HG02798 (cell line): ENCODE data around the gene MARK1.
A peak's percentile ranks its signal among the peaks of the same experiment; 100 is the strongest.

Experiments
- ATAC-seq: cut with Tn5 transposase; IDR thresholded peaks from one replicate; pipeline ENCODE4 v1.9.1; 2021; ENCODE audit warnings: mild to moderate bottlenecking; ENCODE audit not compliant: unreplicated experiment, poor library complexity

Gene MARK1

GRCh38 chr1:220707160-220707559 lies 179.2 kb downstream of the MARK1 start:
- no peak for ATAC-seq

GRCh38 chr1:220708244-220708643 lies 180.3 kb downstream of the MARK1 start:
- no peak for ATAC-seq

- no peak for ATAC-seq
Observed at GRCh38 chr1:220708936-220709801, 181.2 kb downstream of the MARK1 start.

DNA sequence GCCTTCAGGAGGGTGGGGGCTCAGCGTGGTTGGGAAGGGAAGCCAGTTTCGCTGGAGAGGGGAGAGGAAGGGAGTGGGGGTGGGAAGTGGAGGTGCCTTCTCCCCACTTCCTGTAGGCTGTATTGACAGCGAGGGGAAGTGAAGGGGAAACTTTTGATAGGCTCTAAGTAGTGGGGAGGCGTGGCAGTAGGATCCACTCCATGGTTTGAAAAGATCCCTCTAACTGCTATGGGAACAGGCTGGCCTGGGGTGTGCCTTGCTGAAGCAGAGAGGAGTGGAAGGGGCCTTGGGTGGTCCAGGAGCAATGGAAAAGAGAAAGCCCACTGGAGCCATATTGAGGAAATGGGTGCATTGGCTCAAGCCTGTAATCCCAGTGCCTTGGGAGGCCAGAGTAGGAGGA lies 182.4 kb downstream of the MARK1 start:
- ATAC-seq, result no peak

- ATAC-seq, result peak; percentile 83
Observed at GRCh38 chr1:220711056-220711809, 183.3 kb downstream of the MARK1 start.
